ENCODE measurements around the gene ITGA3.

DNA sequence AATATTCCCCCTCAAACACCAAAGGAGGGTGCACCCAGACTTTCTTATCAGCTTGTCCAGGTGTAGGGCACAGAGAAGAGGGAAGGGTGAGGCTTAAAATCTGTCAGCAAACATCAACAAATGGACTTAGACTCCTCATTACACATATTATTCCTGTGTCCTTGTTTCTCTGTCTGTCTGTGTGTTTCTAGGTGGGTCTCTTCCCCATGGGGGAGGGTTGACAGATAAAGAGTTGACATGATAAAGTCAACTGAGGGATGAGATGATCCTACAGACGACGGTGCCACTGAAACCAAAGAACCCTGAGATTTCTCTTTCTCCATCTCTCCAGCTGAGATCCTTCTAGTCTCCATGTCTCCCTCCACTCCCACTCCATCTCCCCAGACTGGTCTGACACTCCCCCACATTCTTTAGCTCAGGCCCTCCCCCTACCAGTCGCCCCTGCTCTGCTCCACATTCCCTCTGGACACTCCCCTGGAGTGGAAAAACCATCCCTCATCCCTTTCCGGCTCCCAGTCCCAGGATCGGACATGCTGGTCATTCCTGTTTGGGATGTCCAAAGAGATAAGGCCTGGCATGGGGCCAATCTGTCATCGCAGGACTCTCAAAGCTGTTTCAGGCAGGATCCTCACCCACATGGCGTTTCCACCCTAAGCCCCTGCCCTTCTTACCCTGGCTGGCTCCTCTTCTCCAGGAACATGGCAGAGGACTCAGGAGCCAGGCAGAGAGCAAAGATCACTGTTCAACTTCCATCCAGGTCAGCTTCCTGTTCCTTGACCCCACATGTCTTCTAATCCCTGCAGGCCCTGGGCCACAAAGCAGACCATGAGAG, 2.9 kb upstream of the ITGA3 start:
- TF ChIP-seq CTCF (IDR thresholded peaks at IDR 0.05; ENCODE audit: low read length) (no peak), EZH2 (IDR thresholded peaks at IDR 0.05; ENCODE audit: borderline replicate concordance, low read length) (no peak)
